ENCODE data around the gene ABCA5.

DNA sequence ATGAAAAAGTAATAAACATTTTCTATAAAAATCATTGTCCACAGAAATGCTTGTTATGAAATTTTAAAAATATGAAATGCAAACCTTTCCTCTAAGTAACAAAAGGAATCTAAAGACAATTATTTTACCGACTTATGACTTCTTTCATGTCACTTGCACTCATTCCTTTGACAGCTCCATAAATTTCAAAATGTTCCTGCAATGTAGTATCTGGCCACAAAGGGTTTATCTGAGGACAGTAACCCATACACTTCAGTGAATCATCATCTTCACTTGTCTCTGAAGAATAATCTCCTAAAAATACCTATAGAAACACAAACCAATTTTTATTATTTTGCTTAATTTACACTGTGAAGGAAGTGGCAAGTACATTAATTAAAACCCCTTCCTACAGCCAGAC, 72.7 kb downstream of the ABCA5 start:
- TF ChIP-seq, protein P1, sequence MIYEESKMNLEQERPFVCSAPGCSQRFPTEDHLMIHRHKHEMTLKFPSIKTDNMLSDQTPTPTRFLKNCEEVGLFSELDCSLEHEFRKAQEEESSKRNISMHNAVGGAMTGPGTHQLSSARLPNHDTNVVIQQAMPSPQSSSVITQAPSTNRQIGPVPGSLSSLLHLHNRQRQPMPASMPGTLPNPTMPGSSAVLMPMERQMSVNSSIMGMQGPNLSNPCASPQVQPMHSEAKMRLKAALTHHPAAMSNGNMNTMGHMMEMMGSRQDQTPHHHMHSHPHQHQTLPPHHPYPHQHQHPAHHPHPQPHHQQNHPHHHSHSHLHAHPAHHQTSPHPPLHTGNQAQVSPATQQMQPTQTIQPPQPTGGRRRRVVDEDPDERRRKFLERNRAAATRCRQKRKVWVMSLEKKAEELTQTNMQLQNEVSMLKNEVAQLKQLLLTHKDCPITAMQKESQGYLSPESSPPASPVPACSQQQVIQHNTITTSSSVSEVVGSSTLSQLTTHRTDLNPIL (CRISPR knock-in tag; IDR thresholded peaks at IDR 0.05; ENCODE audit: low read depth): no peak
- TF ChIP-seq BACH2 (CRISPR knock-in tag; IDR thresholded peaks at IDR 0.05; ENCODE audit: borderline replicate concordance) (no peak), ZNF70 (CRISPR knock-in tag; IDR thresholded peaks at IDR 0.05) (no peak), TOX (CRISPR knock-in tag; IDR thresholded peaks at IDR 0.05; ENCODE audit: borderline replicate concordance) (no peak), CSDC2 (CRISPR knock-in tag; IDR thresholded peaks at IDR 0.05) (no peak), ZFP30 (CRISPR knock-in tag; IDR thresholded peaks at IDR 0.05) (no peak), ZFP3 (CRISPR knock-in tag; IDR thresholded peaks at IDR 0.05) (no peak), ZNF8 (CRISPR knock-in tag; IDR thresholded peaks at IDR 0.05) (no peak)
- TF ChIP-seq, protein P2, sequence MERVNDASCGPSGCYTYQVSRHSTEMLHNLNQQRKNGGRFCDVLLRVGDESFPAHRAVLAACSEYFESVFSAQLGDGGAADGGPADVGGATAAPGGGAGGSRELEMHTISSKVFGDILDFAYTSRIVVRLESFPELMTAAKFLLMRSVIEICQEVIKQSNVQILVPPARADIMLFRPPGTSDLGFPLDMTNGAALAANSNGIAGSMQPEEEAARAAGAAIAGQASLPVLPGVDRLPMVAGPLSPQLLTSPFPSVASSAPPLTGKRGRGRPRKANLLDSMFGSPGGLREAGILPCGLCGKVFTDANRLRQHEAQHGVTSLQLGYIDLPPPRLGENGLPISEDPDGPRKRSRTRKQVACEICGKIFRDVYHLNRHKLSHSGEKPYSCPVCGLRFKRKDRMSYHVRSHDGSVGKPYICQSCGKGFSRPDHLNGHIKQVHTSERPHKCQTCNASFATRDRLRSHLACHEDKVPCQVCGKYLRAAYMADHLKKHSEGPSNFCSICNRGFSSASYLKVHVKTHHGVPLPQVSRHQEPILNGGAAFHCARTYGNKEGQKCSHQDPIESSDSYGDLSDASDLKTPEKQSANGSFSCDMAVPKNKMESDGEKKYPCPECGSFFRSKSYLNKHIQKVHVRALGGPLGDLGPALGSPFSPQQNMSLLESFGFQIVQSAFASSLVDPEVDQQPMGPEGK (CRISPR knock-in tag; IDR thresholded peaks at IDR 0.05; ENCODE audit: borderline replicate concordance): no peak
